Measurements from ENCODE around the gene EIF1B.

EIF1B gene

GRCh38 chr3:40355410-40355809, 45.9 kb downstream of the EIF1B start:
- no peak for DNase-seq

GRCh38 chr3:40358454-40358853, 48.9 kb downstream of the EIF1B start:
- no peak for DNase-seq

Measured in NCI-H1092 (cell line).